Femur (tissue), 1 donor: ENCODE data around the gene SIAH2.

Source experiments
- DNase-seq: peaks from one replicate; pipeline ENCODE4 v3.0.0-alpha.2; 2017

SIAH2 gene

GRCh38 chr3:150733373-150733935, 29.5 kb downstream of the SIAH2 start:
- peak; percentile 30 for DNase-seq

- no peak for DNase-seq
Observed at GRCh38 chr3:150729682-150730360, 33.1 kb downstream of the SIAH2 start.

- DNase-seq: no peak
Observed at GRCh38 chr3:150727653-150728502, 35.1 kb downstream of the SIAH2 start.

DNA sequence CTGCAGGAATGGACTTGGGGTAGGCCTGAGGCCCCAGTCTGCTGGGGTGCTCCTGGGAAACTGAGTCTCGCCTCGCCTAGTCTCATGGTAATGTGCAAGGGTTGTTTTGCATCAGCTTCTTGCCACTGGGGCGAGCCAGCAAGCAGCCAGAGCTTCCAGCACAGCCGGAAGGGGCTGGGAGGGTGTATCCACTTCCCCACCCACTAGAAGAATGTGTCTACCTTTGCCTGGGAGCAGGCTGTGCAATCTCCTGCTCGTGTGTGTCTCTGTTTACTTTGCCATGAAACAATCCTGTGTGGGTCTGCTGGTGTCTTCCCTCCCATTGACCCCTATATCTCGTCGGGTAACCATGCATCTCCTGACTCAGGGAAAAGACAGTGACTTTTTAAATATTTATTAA, 37.4 kb downstream of the SIAH2 start:
- DNase-seq: no peak

- no peak for DNase-seq
Observed at GRCh38 chr3:150723946-150724345, 39.0 kb downstream of the SIAH2 start.

- no peak for DNase-seq
Observed at GRCh38 chr3:150722267-150722666, 40.7 kb downstream of the SIAH2 start.

DNA sequence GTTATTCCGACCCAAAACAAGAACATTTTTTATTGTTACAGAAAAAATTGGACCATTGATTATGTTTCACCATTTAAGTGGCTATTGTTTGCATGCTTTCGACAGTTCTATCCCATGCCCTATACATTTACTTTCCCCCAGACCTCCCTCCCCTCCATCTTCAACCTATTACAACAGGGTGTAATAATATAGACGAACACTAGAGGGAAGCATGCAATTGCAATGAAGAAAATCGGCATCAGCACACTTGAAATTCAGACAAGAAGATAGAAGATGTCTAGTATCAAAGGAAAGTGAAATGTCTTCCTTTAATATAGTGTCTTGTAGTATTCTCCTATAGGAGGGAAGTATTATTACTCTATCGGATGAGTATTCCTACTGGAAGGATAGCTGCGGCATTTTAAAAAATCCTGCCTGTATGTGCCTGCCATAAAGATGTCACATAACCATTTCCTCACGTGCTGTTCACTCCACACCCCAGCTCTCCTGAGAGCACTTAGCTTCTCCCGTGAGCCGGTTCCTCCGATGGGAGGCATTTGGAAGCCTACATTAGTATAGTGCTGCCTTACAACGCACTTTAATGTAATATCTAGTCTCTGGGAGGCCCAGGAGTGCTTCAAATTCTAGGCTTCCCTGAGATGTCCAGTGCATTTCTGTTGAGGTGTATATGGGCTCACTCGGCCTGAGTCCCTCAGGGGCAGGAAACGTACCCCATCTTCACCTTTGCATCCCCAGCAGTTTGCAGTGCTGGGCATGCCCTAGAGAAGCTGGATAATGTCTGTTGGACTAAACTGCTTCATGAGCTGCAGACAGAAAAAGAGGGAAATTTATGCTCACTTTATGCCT, 41.5 kb downstream of the SIAH2 start:
- DNase-seq: no peak

GRCh38 chr3:150720444-150720843, 42.5 kb downstream of the SIAH2 start:
- no peak for DNase-seq

- DNase-seq: no peak
Observed at GRCh38 chr3:150710097-150710496, 52.9 kb downstream of the SIAH2 start.

GRCh38 chr3:150703756-150704344, 59.1 kb downstream of the SIAH2 start, which contains the start of gene ERICH6:
TSS of gene ERICH6 (minus strand) at chr3:150703920. CDS start at chr3:150703898, 22 bp downstream.
- peak; percentile 96 for DNase-seq

DNA sequence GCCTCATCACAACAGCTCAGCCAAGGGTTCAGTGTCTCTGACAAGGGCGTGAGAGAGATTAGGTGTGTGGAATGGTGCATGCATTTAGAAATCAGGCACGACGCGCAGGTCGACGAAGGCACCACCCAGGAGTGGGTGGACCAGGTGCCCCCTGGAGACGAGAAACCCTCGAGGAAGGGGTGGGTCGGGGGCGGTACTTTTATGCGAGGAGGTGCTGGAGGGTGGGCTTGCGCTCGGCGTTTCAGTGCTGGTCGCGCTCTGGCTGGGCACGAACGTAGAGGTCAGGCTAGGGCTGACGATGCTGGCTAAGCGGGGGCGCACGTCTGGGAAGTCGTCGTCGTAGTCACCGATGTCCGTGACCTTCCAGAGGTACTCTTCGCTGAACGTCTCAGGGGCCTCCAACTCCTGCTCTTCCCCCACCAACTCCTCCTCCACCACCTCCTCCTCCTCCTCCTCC, 59.6 kb downstream of the SIAH2 start:
- DNase-seq: peak; percentile 71

DNA sequence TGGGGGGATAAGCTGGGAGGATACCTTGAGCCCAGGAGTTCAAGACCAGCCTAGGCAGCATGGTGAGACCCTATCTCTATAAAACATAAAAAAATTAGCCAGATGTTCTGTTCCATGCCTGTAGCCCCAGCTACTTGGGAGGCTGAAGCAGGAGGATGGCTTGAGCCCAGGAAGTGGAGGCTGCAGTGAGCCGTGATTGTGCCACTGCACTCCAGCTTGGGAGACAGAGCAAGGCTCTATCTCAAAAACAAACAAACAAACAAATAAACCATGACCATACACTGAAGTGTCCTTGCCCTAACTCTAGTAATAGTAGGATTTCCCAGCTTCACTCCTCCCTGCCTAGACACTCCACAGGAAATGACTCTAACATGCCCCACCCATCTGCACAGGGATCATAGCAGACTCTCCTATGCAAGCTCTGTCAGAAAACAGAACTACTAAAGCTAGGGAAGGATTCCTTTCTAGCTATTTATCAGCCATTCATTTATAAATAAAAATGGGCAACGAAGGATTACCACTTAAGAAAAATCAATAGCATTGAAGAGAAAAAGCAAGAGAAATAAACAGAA, 63.8 kb downstream of the SIAH2 start:
- DNase-seq: no peak

DNA sequence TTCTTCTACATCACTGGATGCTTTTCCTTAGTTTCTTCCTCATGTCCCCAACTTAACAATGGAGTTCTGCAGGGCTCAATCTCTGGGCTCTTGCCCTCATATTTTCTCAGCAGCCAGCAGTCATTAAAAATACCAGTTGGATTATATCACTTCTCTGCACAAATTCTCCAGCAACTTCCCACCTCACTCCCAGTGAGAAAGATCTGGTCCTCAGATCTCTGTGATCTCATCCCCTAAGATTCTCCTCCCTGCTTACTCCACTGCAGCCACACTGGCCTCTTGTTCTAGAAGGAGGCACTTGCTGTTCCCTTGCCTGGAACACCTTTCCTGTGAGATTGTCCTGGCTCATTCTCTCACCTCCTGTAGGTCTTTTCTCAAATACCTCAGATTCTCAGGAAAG, 65.3 kb downstream of the SIAH2 start:
- DNase-seq: no peak

- DNase-seq: no peak
Observed at GRCh38 chr3:150691414-150692040, 71.4 kb downstream of the SIAH2 start.
